Urothelium cell line (cell line): ENCODE results near the gene PPP3R1.

Source experiments
- DNase-seq: peaks from one replicate; pipeline ENCODE4 v3.0.0; 2011; ENCODE audit warnings: low spot score, mixed read lengths
- FAIRE-seq: peaks from 2 replicates; lab custom pipeline; 2011; peaks lifted over from hg19 to GRCh38; lab: Jason Lieb, UNC

PPP3R1 gene

DNA sequence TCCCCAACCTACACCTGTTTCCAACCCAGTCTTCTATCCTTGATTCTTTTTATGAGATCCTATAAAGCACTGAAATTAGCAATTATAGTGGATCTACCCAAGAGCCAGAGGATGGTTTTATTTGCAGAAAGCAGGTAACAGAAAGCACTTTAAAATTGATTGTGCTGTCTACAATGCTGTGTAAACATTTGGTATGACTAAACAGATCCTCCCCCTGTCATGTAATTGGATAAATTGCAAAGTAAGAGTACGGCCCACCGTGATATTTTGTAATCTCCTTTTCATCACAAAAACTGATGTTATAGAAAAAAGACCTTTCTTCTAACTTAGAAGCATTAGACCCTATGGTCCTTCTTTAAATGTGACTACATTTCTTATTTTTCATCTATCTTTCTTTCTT is 11.3 kb upstream of the PPP3R1 start:
- no peak for FAIRE-seq
- DNase-seq = no peak

DNA sequence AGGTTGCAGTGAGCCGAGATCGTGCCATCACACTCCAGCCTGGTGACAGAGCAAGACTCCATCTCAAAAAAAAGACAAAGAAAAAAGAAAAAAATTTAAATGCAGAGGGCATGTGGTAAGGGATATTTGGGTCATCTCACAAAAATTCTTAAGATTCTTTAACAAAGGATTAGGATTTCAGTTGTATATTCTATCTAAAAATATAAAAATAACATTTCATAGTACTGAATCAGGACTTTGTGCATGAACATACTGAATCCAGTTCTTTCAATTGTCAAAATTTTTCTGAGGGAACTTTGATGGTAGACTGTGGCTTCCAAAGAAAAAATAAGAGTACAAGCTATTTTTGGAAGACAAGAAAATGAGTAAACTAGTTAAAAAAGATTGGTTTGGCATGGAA is 6.5 kb upstream of the PPP3R1 start:
- no peak for DNase-seq
- FAIRE-seq = no peak

DNA sequence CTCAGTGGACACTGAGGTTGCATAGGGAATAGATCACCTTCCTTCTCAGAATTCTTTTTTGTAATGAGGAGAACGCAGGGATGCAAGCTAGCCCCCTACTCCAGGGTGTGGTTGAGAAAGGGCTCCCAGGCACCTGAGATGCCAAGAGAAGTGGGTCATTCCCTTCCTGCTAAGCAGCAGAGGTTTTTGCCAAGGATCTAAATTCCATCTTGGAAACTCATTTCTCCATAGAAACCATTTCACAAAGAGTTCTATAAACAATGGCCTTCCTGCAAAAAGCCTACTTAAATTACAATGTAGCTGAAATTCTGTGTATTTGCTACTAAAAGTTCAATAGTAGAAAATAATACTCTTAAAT is 3.7 kb upstream of the PPP3R1 start:
- no peak for DNase-seq
- FAIRE-seq = no peak

DNA sequence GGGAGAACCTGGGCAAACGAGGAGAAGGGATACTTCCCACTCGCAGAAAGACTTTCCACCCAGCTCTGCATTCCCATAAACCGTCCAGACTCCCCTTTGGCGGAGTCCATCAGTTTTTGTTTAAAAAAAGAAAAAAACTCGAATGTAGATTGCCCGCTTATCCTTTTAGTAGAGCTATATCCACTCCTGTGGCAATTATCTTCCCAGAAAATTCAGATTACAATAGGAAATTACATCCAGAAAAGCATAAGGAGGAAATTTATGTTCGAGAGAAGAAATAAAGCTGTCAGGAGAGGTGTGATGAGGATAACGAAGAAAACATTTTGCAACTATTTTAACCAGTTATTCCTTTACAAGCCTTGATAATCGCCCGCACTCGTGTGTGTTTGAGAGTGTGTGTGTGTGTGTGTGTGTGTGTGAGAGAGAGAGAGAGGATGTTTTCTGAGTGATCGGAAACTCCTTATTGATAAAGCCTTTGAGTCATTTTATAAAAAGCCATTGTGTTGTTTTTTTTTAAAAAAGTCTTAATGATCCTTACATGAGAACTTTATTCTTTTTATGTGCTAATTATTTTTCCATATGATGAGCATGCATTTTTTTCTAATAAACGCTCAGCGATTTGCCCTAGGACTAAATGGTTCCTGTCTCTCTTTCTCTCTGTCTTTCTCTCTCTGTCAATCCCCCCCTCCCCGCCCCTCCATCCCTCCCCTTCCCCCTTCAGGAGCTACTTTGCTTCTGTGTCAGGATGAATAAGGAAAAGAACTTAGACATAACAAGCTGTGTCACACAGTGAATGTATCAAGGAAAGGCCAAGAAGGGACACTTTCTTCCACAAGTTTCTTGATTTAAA is 1.1 kb upstream of the PPP3R1 start:
- FAIRE-seq (no peak), DNase-seq (no peak)

DNA sequence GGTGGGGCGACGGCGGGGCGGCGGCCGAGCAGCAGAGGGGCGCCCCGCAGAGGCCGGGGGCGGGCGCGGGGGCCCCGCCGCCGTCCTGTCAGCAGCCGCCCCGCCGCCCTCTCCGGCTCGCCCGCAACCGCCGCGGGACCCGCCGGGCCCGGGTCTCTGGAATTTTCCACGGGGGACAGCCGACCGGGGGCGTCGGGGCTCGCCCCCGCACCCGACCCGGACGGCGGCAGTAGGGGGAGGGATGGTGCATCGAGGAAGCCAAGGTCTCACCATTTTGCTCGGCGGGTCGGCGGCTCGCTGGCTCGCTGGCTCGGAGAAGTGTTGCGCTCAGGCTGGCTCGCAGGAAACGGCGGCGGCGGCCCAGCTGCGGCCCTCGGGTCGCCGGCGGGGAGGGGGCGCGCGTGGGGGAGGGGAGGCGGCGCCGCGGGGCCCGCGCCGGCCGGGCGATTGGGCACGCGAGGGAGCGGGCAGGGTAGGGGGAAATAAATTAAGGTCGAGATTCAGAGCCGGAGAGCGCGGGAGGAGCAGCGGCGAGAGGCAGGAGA is 405 bp downstream of the PPP3R1 start:
- DNase-seq (peak; percentile 34), FAIRE-seq (no peak)

DNA sequence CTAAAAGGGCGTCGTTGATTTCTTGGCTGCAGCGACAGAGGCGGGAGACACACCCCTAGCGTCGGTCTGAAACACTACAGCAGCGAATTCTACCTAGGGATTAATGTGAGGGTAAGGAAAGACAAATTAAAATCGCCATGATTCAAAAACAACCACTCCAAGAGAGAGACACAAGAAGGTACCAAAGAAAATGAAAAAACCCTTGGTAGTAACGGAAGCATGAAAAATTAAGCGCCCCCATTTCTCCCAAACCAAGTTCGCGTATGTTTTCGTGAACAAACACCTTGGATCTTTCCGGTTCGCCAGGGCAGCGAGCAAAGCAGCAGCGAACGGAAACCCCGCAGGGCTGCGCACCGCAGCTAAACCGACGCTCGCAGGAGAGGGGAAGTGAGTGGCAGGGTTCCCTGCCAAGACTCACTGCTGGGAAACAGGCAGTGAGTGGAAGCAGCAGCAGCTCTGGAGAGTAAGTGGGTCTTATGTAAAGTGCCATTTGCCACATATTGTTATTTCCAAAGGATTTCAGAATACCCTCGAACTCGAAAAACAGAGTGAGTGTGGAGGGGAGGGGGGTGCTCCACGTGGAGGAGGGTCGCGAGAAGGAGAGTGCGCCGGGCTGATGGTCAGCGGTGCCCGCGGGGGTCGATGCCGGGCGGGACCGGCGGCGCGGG is 1.0 kb downstream of the PPP3R1 start:
- no peak for FAIRE-seq

DNA sequence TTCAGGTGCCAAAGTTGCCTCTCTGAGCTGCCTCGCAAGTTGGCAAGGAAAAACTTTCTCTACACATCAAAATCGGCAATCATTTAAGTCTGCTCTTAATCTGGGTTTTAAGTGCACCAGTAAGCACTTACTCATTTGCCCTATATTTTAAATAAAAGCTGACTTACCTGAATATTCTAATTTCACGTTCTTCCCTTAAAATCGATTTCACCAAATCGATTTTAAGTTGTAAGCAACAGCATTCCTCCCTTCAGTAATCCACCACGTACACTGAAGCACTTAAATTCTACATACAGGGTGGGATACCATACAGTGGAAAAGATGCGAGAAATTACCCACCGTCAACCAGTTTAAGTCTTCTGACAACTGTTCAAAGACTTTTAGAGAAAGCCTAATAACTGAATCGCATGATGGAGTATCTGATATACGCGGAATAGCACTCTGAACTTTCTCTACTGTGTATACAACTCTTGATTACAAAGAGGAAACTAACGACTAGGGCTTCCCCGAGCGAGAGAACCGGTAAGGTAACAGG is 1.6 kb downstream of the PPP3R1 start:
- FAIRE-seq = no peak
- DNase-seq = no peak

More for the DNA sequence above, 1.0 kb downstream of the PPP3R1 start:
- peak; percentile 82 for DNase-seq

DNA sequence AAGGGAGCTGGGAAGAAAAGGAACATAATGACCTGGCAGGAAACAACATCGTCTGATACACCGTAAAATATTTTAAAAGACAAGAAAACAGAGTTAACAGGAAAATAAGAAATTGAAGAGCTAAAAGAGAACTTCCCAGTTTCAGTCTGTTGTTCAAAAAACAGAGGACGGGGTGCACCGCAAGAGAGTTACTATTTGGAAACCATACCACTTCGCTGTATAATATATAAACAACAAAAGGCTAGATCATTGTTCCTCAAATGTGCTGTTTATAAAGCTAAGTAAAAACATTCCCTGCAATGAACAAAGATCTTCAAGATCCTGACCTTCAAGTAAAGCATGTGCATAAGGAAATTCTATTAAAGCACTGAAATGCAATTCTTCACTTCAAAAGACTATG is 2.1 kb downstream of the PPP3R1 start:
- DNase-seq = no peak

DNA sequence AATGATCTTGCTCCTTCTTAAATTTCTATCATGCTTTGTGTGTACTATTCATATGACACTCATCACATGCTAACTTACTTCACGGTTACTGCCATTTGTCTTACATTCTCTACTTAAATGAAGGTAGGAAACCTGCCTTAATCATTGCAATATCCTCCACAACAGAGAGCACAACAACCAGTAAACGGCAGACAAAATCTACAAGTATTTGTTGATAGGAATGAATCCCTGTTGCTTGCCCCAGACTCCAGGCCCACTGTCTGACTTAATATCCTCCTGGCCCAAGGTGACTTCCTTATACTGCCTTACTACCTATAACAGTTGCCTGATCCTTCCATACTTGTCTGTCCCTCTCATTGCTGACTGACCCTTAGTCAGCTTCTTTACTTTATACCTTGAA is 3.5 kb downstream of the PPP3R1 start:
- no peak for FAIRE-seq
- no peak for DNase-seq

More for the DNA sequence above, 2.1 kb downstream of the PPP3R1 start:
- no peak for FAIRE-seq

DNA sequence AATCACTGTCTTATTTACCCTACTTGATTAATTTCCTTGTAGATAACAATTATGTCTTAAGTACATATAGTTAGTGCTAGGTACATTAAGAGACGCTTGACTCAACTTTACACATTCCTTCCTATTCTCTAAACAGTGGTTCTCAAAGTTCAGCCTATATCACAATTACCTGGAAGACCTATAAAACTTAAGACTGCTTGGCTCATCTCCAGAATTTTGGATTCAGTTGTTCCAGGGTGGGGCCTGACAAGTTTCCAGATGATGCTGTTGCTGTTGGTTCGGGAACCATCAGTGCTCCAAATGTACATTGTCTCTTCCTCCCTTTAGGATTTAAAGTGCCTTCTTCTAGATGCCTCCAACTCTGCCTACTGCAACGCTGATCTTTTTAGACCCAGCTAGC is 4.0 kb downstream of the PPP3R1 start:
- no peak for FAIRE-seq
- DNase-seq = no peak

DNA sequence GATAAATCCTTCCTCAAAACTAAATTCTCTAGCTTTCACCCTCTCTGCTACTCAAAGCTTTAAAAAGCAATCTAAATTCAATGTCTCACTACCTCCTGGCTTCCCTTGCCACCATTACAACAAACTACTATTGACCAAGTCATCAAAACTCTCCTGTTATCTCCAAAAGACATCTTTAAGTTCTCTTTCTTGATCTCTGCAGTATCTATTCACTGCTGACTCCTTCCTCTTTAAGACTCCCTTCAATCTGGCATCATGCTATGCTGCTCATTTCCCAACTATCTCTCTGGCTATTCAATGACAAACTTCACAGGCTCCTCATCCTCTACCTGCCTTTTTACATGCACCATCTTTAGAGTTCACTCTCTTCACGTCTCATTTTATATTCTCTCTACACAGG is 5.9 kb downstream of the PPP3R1 start:
- no peak for DNase-seq
- FAIRE-seq = no peak

DNA sequence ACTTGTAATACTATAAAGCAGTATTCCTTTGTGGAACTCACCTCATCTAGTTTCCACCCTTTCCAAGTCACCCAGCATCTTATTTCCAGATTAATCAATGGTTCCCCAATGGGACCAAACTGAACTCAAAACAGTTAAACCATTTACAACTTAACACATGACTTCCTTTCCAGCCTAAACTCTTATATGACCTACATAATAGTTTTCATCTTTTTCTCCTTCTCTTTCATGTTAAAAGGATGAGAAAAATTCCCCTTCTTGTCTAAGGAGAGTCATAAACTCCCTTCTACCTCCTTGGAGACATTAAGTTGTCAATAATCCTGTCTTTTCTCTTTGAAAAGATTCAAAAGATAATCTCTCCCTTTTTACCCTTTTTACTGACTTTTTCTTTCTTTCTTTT is 6.7 kb downstream of the PPP3R1 start:
- FAIRE-seq = no peak
- no peak for DNase-seq

DNA sequence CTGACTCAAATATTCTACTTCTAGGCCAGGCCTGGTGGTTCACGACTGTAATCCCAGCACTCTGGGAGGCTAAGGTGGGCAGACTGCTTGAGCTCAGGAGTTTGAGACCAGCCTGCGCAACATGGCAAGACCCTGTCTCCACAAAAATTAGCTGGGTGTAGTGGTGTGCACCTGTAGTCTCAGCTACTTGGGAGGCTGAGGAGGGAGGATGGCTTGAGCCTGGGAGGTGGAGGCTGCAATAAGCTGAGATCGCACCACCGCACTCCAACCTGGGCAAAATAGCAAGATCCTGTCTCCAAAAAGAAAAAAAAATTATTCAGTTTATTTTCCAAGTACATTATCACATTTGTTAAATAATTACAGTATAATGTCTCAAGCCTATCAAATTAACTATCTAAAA is 7.3 kb downstream of the PPP3R1 start:
- DNase-seq (no peak), FAIRE-seq (no peak)

DNA sequence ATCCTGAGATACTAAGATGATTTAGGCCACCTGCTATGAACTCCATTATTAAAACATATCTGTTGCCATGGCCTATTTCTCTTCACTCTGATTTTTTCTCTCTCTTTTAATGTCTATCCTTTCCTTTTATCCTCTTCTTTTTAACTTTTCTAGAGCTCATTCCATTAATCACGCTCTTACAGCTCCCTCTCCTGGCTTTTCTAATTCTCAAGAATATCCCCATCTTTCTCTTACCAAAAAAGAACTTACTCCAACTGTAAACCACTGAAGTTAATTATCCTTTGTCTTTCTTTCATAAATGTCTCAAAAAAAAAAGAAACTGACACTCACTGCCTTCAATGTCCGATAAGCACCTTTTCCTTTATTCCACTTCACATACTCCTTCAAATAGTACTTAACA is 7.9 kb downstream of the PPP3R1 start:
- DNase-seq (no peak), FAIRE-seq (no peak)

DNA sequence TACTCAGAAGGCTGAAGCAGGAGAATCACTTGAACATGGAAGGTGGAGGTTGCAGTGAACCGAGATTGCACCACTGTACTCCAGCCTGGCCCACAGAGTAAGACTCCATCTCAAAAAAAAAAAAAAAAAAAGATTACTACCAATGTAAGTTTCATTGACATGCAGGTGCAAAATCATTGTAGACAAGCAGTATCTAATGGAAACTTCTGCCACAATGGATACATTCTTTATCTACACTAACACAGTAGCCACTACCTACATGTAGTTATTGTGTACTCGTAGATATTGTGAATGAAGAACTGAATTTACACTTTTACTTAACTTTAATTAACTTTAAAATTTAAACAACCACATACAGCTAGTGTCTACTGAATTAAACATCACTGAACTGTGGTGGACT is 10.6 kb downstream of the PPP3R1 start:
- FAIRE-seq (no peak), DNase-seq (no peak)

DNA sequence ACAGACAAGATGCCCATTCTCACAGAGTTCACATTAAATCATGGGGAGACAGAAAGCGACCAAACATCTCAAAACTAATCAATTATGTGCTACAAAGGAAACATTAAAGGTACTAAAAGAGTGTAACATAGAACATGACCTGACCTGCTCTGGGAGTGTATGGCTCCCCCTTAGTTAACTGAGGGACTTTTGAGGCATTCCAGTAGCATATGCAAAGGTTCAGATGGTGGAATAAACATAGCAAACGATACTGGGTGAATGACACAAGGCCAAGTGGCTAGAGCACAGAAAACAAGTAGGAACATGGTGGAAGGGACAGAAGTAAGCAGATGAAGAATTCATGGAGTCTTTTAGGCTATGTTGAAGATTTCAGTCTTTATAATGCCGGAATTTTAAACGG is 11.9 kb downstream of the PPP3R1 start:
- peak; percentile 55 for FAIRE-seq
- DNase-seq = no peak

DNA sequence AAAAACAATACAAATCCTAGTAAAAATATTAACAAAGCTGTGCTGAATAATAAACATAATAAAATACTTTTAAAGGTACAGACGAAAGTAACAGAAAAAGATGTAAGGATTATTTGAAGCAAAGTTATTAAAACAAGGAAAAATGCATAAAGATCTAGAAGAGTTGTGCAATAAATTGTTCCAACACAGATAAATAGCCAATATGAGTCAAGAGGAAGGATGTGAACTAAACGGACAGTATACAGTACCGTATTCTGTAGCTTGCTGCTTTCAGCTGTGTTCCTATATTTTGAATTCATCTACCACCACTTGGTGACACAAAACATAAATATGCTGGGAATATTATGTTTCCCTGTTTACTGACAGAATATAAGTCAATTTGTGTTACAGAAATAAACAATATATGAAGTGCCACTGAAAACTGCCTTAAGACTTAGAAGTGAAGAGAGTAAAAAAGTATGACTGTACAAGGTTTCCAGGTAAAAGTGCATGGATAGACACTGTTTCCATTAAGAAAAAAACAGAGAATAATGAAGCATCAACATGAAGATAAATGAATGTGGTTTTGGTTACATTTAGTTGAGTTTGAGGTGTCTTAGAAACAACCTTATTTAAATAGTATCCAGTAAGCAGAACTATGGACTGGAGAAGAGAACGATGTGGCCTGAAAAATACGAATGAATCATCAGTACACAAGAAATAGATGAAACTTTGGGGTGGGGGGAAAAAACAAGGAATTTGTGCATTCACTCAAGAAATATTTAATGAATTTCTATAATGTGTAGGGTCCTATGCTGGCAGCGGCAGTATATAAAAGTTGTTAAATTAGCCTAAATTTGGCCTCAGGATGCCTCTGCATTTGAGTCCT is 13.1 kb downstream of the PPP3R1 start:
- no peak for DNase-seq
- FAIRE-seq = no peak

DNA sequence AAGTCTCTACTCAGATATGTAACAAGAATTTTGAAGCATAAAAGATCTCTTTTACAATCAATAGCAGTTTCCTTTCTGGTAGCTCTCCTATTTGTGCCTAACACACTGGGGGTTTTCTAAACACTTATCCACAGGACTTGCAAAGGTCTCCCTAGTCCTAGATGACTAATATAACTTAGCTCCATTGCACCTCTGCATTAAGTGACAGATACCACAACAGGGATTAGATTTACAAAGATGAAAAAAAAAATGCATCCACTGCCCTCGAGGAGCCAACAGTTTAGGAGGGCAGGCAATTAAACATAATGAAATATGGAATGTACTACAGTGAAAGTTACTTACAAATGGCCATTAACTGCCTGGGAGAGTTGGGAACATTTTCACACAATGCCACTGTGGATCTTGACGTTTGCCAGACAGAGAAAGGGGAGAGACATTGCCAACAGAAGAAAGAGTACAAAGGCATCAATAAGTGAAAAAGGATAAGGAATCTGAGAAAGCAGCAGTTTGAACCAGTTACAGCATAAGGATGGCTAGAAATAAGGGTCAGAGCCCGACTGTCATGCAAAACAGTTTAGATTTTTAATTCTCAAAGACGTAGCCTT is 14.3 kb downstream of the PPP3R1 start:
- DNase-seq (no peak), FAIRE-seq (no peak)

DNA sequence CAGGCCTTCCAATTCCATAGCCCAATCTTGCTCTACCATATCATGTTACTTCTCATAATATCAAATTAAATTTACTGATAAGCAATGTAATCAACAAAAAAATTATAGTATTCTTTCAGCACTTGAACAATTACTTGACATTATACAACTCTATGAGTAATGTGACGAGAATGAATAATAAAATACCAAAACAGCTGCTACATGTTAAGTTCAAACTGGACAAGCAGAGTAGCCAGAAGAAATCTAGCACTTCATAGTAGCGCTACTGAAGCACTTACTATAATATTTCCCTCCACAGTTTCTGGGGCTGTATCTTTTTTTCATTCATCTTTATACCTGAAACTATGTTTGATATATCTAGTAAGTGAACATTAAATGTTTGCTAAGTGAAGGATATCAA is 14.9 kb downstream of the PPP3R1 start:
- no peak for FAIRE-seq
- no peak for DNase-seq

DNA sequence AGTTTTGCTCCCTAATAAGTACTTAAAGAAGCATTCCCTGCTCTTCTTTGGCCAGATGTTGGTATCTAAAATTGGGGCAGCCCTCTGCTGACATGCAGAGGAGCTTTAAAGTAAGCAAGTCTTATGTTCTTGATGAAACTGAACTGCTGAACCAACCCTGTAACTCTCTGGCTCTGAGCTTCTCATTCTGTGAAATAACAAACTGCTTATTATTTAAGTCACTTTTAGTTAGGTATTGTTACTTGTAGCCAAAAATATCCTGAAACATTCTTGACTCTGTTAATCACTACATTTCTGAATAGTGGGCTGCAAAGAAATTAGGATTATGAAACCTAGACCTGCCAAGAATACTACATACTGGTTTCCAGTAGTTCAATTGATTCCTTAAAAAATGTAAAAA is 15.5 kb downstream of the PPP3R1 start:
- FAIRE-seq (no peak), DNase-seq (no peak)
